Activated naive CD8-positive, alpha-beta T cell treated with anti-CD3 and anti-CD28 coated beads for 36 hours (primary cell): ENCODE results near the gene PFKL. TPM values are rescaled to one million over a fixed set of nuclear protein-coding genes. Genes with fewer than 3 reads are reported as not detected.
"Not testable (repeated sequence)": the region's sequence is repeated elsewhere in the genome, so short reads cannot be mapped to it uniquely, and the experiment has no call there.

Source experiments
- DNase-seq: peaks from one replicate; pipeline ENCODE4 v3.0.0; 2021
- H3K27ac Mint-ChIP-seq: one replicate; pipeline ENCODE4 v1.8.0; 2022; ENCODE audit warnings: mild to moderate bottlenecking, moderate library complexity, mixed read lengths
- H3K27me3 Mint-ChIP-seq: one replicate; pipeline ENCODE4 v1.8.0; 2022; ENCODE audit warnings: mild to moderate bottlenecking, mixed read lengths
- H3K36me3 Mint-ChIP-seq: one replicate; pipeline ENCODE4 v1.8.0; 2021; ENCODE audit warnings: mild to moderate bottlenecking, mixed read lengths
- H3K4me1 Mint-ChIP-seq: one replicate; pipeline ENCODE4 v1.8.0; 2021; ENCODE audit warnings: mixed read lengths
- H3K4me3 Mint-ChIP-seq: one replicate; pipeline ENCODE4 v1.8.0; 2022; ENCODE audit warnings: mild to moderate bottlenecking, moderate library complexity, mixed read lengths
- H3K9me3 Mint-ChIP-seq: one replicate; pipeline ENCODE4 v1.8.0; 2022; ENCODE audit warnings: mixed read lengths
- total RNA-seq, 2 experiments: library from RNA; stranded (reverse); gene quantifications; one replicate each; pipeline ENCODE4 v1.2.3, GENCODE V29; 2021

The PFKL gene
- total RNA-seq, 2 experiments from 2014 or later, result 150 to 154 TPM

- no peak for DNase-seq
- Mint-ChIP-seq H3K36me3 (peaks cover 4% of the 10 kb centered on the region), H3K9me3 (no peaks in the 10 kb centered on the region), H3K4me3 (no peak overlapping the region), H3K4me1 (peaks cover 41% of the 10 kb centered on the region), H3K27ac (no peak overlapping the region), H3K27me3 (no peaks in the 10 kb centered on the region)
Observed at GRCh38 chr21:44357064-44357837, 57.4 kb downstream of the PFKL start.

- Mint-ChIP-seq H3K36me3 (peaks cover 5% of the 10 kb centered on the region), H3K27ac (no peak overlapping the region), H3K4me3 (no peak overlapping the region), H3K4me1 (peaks cover 19% of the 10 kb centered on the region), H3K9me3 (peaks cover 7% of the 10 kb centered on the region), H3K27me3 (no peaks in the 10 kb centered on the region)
- no peak for DNase-seq
Observed at GRCh38 chr21:44359396-44359795, 59.5 kb downstream of the PFKL start.

GRCh38 chr21:44360159-44360558 is 60.3 kb downstream of the PFKL start:
- no peak for DNase-seq
- no peaks in the 10 kb centered on the region for H3K27me3 Mint-ChIP-seq
- H3K36me3 Mint-ChIP-seq, result peaks cover 5% of the 10 kb centered on the region
- H3K27ac Mint-ChIP-seq, result no peak overlapping the region
- H3K4me1 Mint-ChIP-seq, result peaks cover 13% of the 10 kb centered on the region
- H3K4me3 Mint-ChIP-seq, result no peak overlapping the region
- H3K9me3 Mint-ChIP-seq, result peaks cover 7% of the 10 kb centered on the region

GRCh38 chr21:44361903-44362302 is 62.0 kb downstream of the PFKL start:
- H3K27me3 Mint-ChIP-seq, H3K36me3 Mint-ChIP-seq, H3K4me3 Mint-ChIP-seq, DNase-seq, H3K4me1 Mint-ChIP-seq, H3K27ac Mint-ChIP-seq, H3K9me3 Mint-ChIP-seq: not testable (repeated sequence)

GRCh38 chr21:44363278-44363677 is 63.4 kb downstream of the PFKL start:
- Mint-ChIP-seq H3K36me3 (peaks cover 2% of the 10 kb centered on the region), H3K4me1 (no peaks in the 10 kb centered on the region), H3K9me3 (peaks cover 7% of the 10 kb centered on the region), H3K27ac (no peak overlapping the region), H3K4me3 (no peak overlapping the region), H3K27me3 (no peaks in the 10 kb centered on the region)
- DNase-seq, result no peak

- no peak for DNase-seq
- Mint-ChIP-seq H3K36me3 (peaks cover 2% of the 10 kb centered on the region), H3K4me3 (no peak overlapping the region), H3K9me3 (peaks cover 7% of the 10 kb centered on the region), H3K4me1 (no peaks in the 10 kb centered on the region), H3K27me3 (no peaks in the 10 kb centered on the region), H3K27ac (no peak overlapping the region)
Observed at GRCh38 chr21:44364151-44365053, 64.5 kb downstream of the PFKL start.

GRCh38 chr21:44365251-44365966 is 65.6 kb downstream of the PFKL start:
- H3K4me1 Mint-ChIP-seq, result no peaks in the 10 kb centered on the region
- H3K9me3 Mint-ChIP-seq, result peaks cover 7% of the 10 kb centered on the region
- H3K4me3 Mint-ChIP-seq, result no peak overlapping the region
- no peak for DNase-seq
- H3K27me3 Mint-ChIP-seq, result no peaks in the 10 kb centered on the region
- peaks cover 2% of the 10 kb centered on the region for H3K36me3 Mint-ChIP-seq
- no peak overlapping the region for H3K27ac Mint-ChIP-seq

GRCh38 chr21:44365967-44366585 is 66.2 kb downstream of the PFKL start:
- Mint-ChIP-seq H3K36me3 (peaks cover 2% of the 10 kb centered on the region), H3K4me3 (no peak overlapping the region), H3K4me1 (no peaks in the 10 kb centered on the region), H3K9me3 (peaks cover 7% of the 10 kb centered on the region), H3K27ac (no peak overlapping the region), H3K27me3 (no peaks in the 10 kb centered on the region)
- DNase-seq, result no peak

GRCh38 chr21:44366586-44367211 is 66.8 kb downstream of the PFKL start:
- Mint-ChIP-seq H3K4me1 (no peaks in the 10 kb centered on the region), H3K36me3 (peaks cover 2% of the 10 kb centered on the region), H3K27me3 (no peaks in the 10 kb centered on the region), H3K9me3 (peaks cover 9% of the 10 kb centered on the region), H3K4me3 (no peak overlapping the region), H3K27ac (no peak overlapping the region)
- DNase-seq, result no peak

- Mint-ChIP-seq H3K4me3 (no peak overlapping the region), H3K27me3 (no peaks in the 10 kb centered on the region), H3K4me1 (peaks cover 4% of the 10 kb centered on the region), H3K27ac (no peak overlapping the region), H3K9me3 (peaks cover 2% of the 10 kb centered on the region), H3K36me3 (no peaks in the 10 kb centered on the region)
- DNase-seq, result no peak
Observed at GRCh38 chr21:44368711-44369446, 69.0 kb downstream of the PFKL start.

GRCh38 chr21:44370027-44370735 is 70.3 kb downstream of the PFKL start:
- Mint-ChIP-seq H3K27ac (no peak overlapping the region), H3K36me3 (peaks cover 5% of the 10 kb centered on the region)

GRCh38 chr21:44370786-44371410 is 71.0 kb downstream of the PFKL start:
- Mint-ChIP-seq H3K4me3 (no peak overlapping the region), H3K36me3 (peaks cover 5% of the 10 kb centered on the region), H3K9me3 (peaks cover 5% of the 10 kb centered on the region), H3K4me1 (peaks cover 19% of the 10 kb centered on the region), H3K27ac (no peak overlapping the region), H3K27me3 (no peaks in the 10 kb centered on the region)
- no peak for DNase-seq

More at GRCh38 chr21:44370027-44370735, 70.3 kb downstream of the PFKL start:
- Mint-ChIP-seq H3K9me3 (peaks cover 4% of the 10 kb centered on the region), H3K4me1 (peaks cover 13% of the 10 kb centered on the region), H3K27me3 (no peaks in the 10 kb centered on the region), H3K4me3 (no peak overlapping the region)
- no peak for DNase-seq

- no peak overlapping the region for H3K4me3 Mint-ChIP-seq
- peaks cover 5% of the 10 kb centered on the region for H3K36me3 Mint-ChIP-seq
- peaks cover 19% of the 10 kb centered on the region for H3K4me1 Mint-ChIP-seq
- H3K9me3 Mint-ChIP-seq, result peaks cover 5% of the 10 kb centered on the region
- H3K27me3 Mint-ChIP-seq, result no peaks in the 10 kb centered on the region
- no peak for DNase-seq
- H3K27ac Mint-ChIP-seq, result no peak overlapping the region
Observed at GRCh38 chr21:44371596-44371995, 71.7 kb downstream of the PFKL start.
